Esophagus (tissue), 2 donors: Measurements from ENCODE around the gene DEDD. TPM values are rescaled to one million over a fixed set of nuclear protein-coding genes. Genes with fewer than 3 reads are reported as not detected.
A peak's percentile ranks its signal among the peaks of the same experiment; 100 is the strongest.

Experiments used
- H3K27ac ChIP-seq, 2 donors: one replicate each; pipeline ENCODE4 v1.5.1; 2013; ENCODE audit warnings: low read depth in 2 of 2, mild to moderate bottlenecking in 2 of 2, inconsistent platforms in 1 of 2, low read length in 1 of 2, moderate library complexity in 1 of 2
- H3K27me3 ChIP-seq, 2 donors: one replicate each; pipeline ENCODE4 v1.6.1; 2013; ENCODE audit warnings: low read length in 2 of 2, control low read depth in 1 of 2, mild to moderate bottlenecking in 1 of 2; ENCODE audit not compliant: insufficient read depth in 2 of 2, control insufficient read depth in 1 of 2
- H3K36me3 ChIP-seq, 2 donors: one replicate each; pipeline ENCODE4 v1.6.1; 2013; ENCODE audit warnings: low read length in 1 of 2; ENCODE audit not compliant: control insufficient read depth in 2 of 2, insufficient read depth in 2 of 2
- H3K4me1 ChIP-seq, 2 donors: one replicate each; pipeline ENCODE4 v1.6.1; 2013; ENCODE audit warnings: low read length in 1 of 2; ENCODE audit not compliant: control insufficient read depth in 2 of 2, insufficient read depth in 2 of 2
- H3K4me3 ChIP-seq, 2 donors: one replicate each; pipeline ENCODE4 v1.5.1; 2013; ENCODE audit warnings: low read length in 2 of 2, mild to moderate bottlenecking in 2 of 2, low read depth in 1 of 2, moderate library complexity in 1 of 2
- H3K9me3 ChIP-seq, 2 donors: one replicate each; pipeline ENCODE4 v1.6.1; 2013; ENCODE audit warnings: mild to moderate bottlenecking in 2 of 2, low read depth in 1 of 2, low read length in 1 of 2, moderate library complexity in 1 of 2; ENCODE audit not compliant: control insufficient read depth in 2 of 2, insufficient read depth in 1 of 2
- WGBS, 2 donors: extraction: QIAGEN DNeasy Blood & Tissue Kit; methylation state at CpG; one replicate each; pipeline ENCODE4 v1.1.7; 2013; 5-methylcytosine and 5-hydroxymethylcytosine counted together
- polyA plus RNA-seq, 2 donors: library from polyadenylated mRNA; stranded (reverse); fragments of 200-250 nt; gene quantifications; one replicate each; pipeline ENCODE4 v1.2.3, GENCODE V29; 2013
- donor health status: healthy with polysubstance abuse.
- donor health status: Bipolar disorder and iron deficiency.

Gene DEDD
- polyA plus RNA-seq, 2 donors: 15.5 to 24.4 TPM

DNA sequence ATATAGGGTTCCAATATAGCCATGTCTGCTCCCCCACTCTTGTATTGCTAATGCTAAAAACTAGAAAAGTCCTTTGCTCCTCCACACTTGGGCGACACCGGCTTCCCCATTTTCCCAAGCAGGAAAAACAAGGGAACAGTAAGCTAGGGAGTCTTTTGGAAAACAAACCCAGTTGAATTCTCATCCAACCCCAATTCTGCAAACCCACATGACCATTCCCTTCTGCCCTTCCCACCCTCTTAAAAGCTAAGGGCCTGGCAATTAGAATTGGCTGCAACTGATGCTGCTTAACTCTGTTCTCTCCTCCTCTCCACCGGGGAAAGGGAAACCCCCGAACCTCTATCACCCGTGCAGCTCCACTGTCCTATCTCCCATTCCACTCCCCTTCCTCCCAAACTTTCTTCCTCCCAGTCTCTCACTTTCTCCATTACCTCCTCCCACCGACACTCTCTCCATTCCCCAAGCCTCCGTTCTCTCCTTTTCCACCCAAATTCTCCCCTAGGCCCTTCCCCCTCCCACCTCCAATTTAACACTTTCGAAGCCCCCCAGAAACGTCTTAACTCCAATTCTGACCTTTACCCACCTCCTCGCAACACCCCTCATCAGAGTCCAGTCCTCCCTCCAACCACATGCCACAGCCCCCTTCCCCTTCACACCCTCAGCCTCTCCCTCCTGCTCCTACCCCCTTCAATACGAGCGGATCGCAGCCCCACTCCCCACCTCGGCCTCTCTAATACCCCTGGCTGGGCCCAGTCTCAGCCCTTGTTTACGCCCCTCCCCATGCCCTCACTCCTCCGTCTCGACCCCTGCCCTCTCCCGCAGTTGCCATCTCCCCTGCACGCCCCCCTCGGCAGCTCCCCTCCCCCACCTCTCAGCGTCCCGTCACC, 701 bp downstream of the DEDD start:
- WGBS, 2 donors: 4 to 5% methylated on average over 22 of the region's 22 CpGs
- H3K4me1 ChIP-seq: peaks cover 0 to 2% of the 10 kb centered on the region in 2 donors
- peaks cover under 1 to 6% of the 10 kb centered on the region in 2 donors for H3K36me3 ChIP-seq
- no peaks in the 10 kb centered on the region for H3K9me3 ChIP-seq
- H3K4me3 ChIP-seq: peak overlapping the region; percentile 81 to 89
- peak overlapping the region; percentile 91 to 99 for H3K27ac ChIP-seq
- no peaks in the 10 kb centered on the region for H3K27me3 ChIP-seq

GRCh38 chr1:161130266-161130665, 2.2 kb downstream of the DEDD start:
- peaks cover 0 to 2% of the 10 kb centered on the region in 2 donors for H3K4me1 ChIP-seq
- 48 to 56% methylated on average over 1 of the region's 1 CpG for WGBS, 2 donors
- no peaks in the 10 kb centered on the region for H3K27me3 ChIP-seq
- no peak overlapping the region for H3K27ac ChIP-seq
- H3K36me3 ChIP-seq: peaks cover 3 to 6% of the 10 kb centered on the region in 2 donors
- H3K4me3 ChIP-seq: no peak overlapping the region
- H3K9me3 ChIP-seq: no peaks in the 10 kb centered on the region

- WGBS, 2 donors: 92 to 95% methylated on average over 4 of the region's 4 CpGs
- Histone ChIP-seq H3K27ac (no peak overlapping the region), H3K27me3 (no peaks in the 10 kb centered on the region), H3K36me3 (peaks cover 11 to 12% of the 10 kb centered on the region in 2 donors), H3K4me3 (no peak overlapping the region), H3K4me1 (peaks cover 0 to 2% of the 10 kb centered on the region in 2 donors), H3K9me3 (peaks cover 0 to 1% of the 10 kb centered on the region in 2 donors)
Measured at GRCh38 chr1:161128591-161129420, 3.7 kb downstream of the DEDD start.

DNA sequence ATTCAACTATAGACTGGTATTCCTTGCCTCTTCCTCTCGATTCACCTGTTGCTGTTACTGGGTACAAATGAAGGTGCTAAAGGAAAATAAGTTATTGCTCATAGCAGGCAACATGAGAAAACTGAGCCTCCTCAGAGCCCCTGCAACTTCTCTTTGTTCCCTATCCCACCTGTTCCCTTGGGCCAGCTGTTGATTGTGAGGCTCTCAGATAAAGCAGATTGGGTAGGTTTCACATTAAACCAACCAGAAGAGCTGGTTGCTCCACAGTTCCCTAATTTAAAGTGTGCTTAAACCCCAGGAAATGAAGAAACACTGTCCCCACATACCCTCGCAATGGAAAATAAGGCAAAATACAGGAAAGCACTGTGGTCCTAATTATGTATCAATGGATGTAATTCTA, 4.8 kb downstream of the DEDD start:
- Histone ChIP-seq H3K36me3 (peaks cover 14 to 17% of the 10 kb centered on the region in 2 donors), H3K27me3 (no peaks in the 10 kb centered on the region), H3K9me3 (peaks cover 0 to 1% of the 10 kb centered on the region in 2 donors), H3K27ac (no peak overlapping the region), H3K4me3 (no peak overlapping the region), H3K4me1 (peaks cover 0 to 2% of the 10 kb centered on the region in 2 donors)
- 86 to 89% methylated on average over 2 of the region's 2 CpGs for WGBS, 2 donors

DNA sequence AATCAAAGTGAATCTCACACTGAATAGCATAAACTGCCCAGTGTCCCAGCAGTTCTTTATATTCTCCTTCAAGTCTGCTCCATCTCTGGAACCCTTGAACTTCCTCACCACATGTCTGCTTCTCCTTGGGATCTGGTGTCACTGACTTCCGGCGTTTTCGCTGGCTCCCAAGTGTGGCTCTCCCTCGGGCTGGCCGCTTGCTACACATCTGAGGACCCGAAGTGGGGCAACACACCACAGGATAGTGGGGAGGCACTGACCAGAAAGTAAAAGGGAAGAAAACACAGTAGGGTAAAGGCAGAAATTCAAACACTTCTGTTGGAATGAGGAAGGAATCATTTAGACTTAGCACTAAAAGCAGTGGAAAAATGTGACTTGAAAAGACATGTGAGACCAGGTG, 9.5 kb downstream of the DEDD start:
- Histone ChIP-seq H3K27me3 (no peaks in the 10 kb centered on the region), H3K27ac (no peak overlapping the region), H3K4me1 (peaks cover 2 to 12% of the 10 kb centered on the region in 2 donors), H3K36me3 (peaks cover 24 to 30% of the 10 kb centered on the region in 2 donors), H3K4me3 (no peak overlapping the region), H3K9me3 (peaks cover 0 to 1% of the 10 kb centered on the region in 2 donors)
- WGBS, 2 donors: 82 to 86% methylated on average over 6 of the region's 6 CpGs

GRCh38 chr1:161121834-161122233, 10.6 kb downstream of the DEDD start:
- Histone ChIP-seq H3K27ac (no peak overlapping the region), H3K36me3 (peaks cover 24 to 30% of the 10 kb centered on the region in 2 donors), H3K4me1 (peaks cover 2 to 12% of the 10 kb centered on the region in 2 donors), H3K9me3 (peaks cover 0 to 1% of the 10 kb centered on the region in 2 donors), H3K4me3 (no peak overlapping the region), H3K27me3 (no peaks in the 10 kb centered on the region)
- 73 to 77% methylated on average over 4 of the region's 4 CpGs for WGBS, 2 donors

- Histone ChIP-seq H3K4me3 (no peak overlapping the region), H3K27me3 (no peaks in the 10 kb centered on the region), H3K4me1 (peaks cover 2 to 12% of the 10 kb centered on the region in 2 donors), H3K36me3 (peaks cover 21 to 30% of the 10 kb centered on the region in 2 donors), H3K27ac (no peak overlapping the region), H3K9me3 (peaks cover 0 to 1% of the 10 kb centered on the region in 2 donors)
- 89 to 94% methylated on average over 3 of the region's 3 CpGs for WGBS, 2 donors
Measured at GRCh38 chr1:161121042-161121650, 11.3 kb downstream of the DEDD start.

GRCh38 chr1:161119092-161119903, 13.2 kb downstream of the DEDD start:
- H3K4me3 ChIP-seq: peak overlapping the region; percentile 96 to 100
- H3K27ac ChIP-seq: peak overlapping the region; percentile 92 to 99
- WGBS, 2 donors: 28 to 31% methylated on average over 10 of the region's 10 CpGs
- peaks cover 17 to 29% of the 10 kb centered on the region in 2 donors for H3K36me3 ChIP-seq
- H3K4me1 ChIP-seq: peaks cover 2 to 12% of the 10 kb centered on the region in 2 donors
- H3K27me3 ChIP-seq: no peaks in the 10 kb centered on the region
- H3K9me3 ChIP-seq: peaks cover 0 to 1% of the 10 kb centered on the region in 2 donors
